Dendritic cell treated with granulocyte-macrophage colony-stimulating factor and Interleukin-4, amounts not matched to agents 40 ng/mL and 50 ng/mL, for 4 days (primary cell): ENCODE data around the gene RIT1.

Experiments used
- H3K27ac Mint-ChIP-seq: one replicate; pipeline ENCODE4 v1.8.0; 2022; ENCODE audit warnings: mild to moderate bottlenecking, mixed read lengths
- H3K27me3 Mint-ChIP-seq: one replicate; pipeline ENCODE4 v1.8.0; 2022; ENCODE audit warnings: mild to moderate bottlenecking, mixed read lengths
- H3K36me3 Mint-ChIP-seq: one replicate; pipeline ENCODE4 v1.8.0; 2022; ENCODE audit warnings: low read depth, mixed read lengths
- H3K4me1 Mint-ChIP-seq: one replicate; pipeline ENCODE4 v1.8.0; 2022; ENCODE audit warnings: low read depth, mixed read lengths
- H3K4me3 Mint-ChIP-seq: one replicate; pipeline ENCODE4 v1.8.0; 2022; ENCODE audit warnings: mild to moderate bottlenecking, moderate library complexity, mixed read lengths
- H3K9me3 Mint-ChIP-seq: one replicate; pipeline ENCODE4 v1.8.0; 2022; ENCODE audit warnings: mixed read lengths
- intact Hi-C: fragments of 100-400 bp; cut with micrococcal nuclease; formaldehyde crosslinking; loops from one replicate; pipeline ENCODE4 v1.15.0; 2022

Gene RIT1

DNA sequence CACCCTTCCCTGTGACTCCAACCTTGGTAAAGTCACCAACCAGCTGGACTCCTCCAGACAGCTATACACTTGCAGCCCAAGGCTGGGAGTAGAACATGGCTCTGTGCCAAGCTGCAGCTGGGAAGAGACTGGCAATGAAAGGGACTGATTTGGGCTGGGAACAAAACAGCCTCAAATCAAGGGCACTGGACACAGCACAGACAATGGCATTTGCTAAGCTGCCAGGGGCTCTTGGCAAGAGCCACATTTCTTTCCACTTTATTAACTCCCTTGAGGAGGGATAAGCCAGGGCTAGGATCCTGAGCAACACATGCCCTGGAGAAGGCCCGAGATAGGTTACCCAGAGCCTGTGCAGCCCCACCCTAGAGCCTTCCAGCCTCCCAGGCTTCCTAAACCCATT lies 39.8 kb downstream of the RIT1 start:
- no peaks in the 10 kb centered on the region for H3K27me3 Mint-ChIP-seq
- no peak overlapping the region for H3K27ac Mint-ChIP-seq
- no peak overlapping the region for H3K4me3 Mint-ChIP-seq
- H3K36me3 Mint-ChIP-seq, result no peaks in the 10 kb centered on the region
- no peaks in the 10 kb centered on the region for H3K4me1 Mint-ChIP-seq
- H3K9me3 Mint-ChIP-seq, result no peaks in the 10 kb centered on the region
- intact Hi-C loops, result no loop called here

DNA sequence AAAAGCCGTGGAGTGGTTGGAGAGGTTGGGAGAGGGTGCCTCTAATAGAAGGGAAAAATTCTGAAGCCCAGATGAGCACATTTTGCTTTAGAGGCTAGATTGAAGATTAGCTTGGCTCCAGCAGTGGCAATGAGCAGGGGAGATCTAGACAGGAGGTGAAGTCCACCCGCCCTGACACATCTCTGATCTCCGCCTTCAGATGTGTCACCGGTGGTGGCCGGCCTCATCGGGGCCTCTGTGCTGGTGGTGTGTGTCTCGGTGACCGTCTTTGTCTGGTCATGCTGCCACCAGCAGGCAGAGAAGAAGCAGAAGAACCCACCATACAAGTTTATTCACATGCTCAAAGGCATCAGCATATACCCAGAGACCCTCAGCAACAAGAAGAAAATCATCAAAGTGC lies 43.4 kb downstream of the RIT1 start:
- Mint-ChIP-seq H3K9me3 (no peaks in the 10 kb centered on the region), H3K27me3 (no peaks in the 10 kb centered on the region), H3K27ac (no peak overlapping the region), H3K4me1 (no peaks in the 10 kb centered on the region), H3K36me3 (no peaks in the 10 kb centered on the region), H3K4me3 (no peak overlapping the region)
- intact Hi-C loops, result no loop called here

DNA sequence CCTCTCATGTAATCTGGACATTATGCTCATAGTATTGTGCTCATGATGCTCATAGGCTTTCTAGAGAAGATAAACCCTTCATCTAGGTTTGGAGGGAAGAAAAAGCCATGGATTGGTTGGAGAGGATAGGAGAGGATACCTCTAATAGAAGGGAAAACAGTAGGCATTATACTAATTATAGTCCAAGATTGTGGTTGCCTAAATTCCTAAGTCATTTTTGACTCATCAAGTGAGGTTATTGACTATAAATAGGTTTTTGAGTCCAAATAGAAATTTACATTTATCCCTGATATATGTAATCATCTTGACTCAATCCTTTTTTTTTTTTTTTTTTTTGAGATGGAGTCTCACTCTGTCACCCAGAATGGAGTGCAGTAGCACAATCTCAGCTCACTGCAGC lies 46.8 kb downstream of the RIT1 start:
- H3K27me3 Mint-ChIP-seq, result no peaks in the 10 kb centered on the region
- no peaks in the 10 kb centered on the region for H3K36me3 Mint-ChIP-seq
- no peaks in the 10 kb centered on the region for H3K9me3 Mint-ChIP-seq
- intact Hi-C loops, result no loop called here
- H3K4me1 Mint-ChIP-seq, result peaks cover 20% of the 10 kb centered on the region
- H3K27ac Mint-ChIP-seq, result no peak overlapping the region
- H3K4me3 Mint-ChIP-seq, result no peak overlapping the region

- intact Hi-C loops, result no loop called here
- Mint-ChIP-seq H3K4me3 (no peak overlapping the region), H3K9me3 (no peaks in the 10 kb centered on the region), H3K36me3 (peaks cover 3% of the 10 kb centered on the region), H3K27ac (no peak overlapping the region), H3K4me1 (peaks cover 26% of the 10 kb centered on the region), H3K27me3 (no peaks in the 10 kb centered on the region)
Observed at GRCh38 chr1:155861896-155862295, 49.3 kb downstream of the RIT1 start.

DNA sequence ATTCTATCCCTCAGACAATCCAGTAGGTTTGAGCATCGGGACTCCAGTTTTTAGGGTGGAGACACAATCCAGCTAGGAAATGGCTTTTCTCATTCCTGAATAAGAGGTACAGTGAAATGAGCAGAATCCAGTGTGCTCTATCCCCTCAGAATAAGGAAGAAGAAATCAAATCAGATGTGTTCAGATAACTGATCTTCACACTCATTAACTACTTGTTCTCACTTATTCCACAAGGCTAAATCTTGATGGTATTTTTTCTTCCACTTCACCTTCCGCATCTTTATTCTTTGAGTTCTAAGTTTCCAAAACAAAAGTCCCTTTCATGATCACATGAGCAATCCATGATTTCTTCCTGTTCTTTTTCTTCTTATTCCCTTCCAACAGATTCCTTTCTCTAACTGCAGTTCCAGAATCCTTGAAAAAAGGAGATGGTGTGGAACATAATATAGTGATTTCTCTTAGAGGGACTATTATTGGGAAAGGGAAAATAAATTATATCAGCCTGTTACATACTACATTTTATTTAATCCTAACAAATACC lies 50.1 kb downstream of the RIT1 start:
- peaks cover 7% of the 10 kb centered on the region for H3K36me3 Mint-ChIP-seq
- no peaks in the 10 kb centered on the region for H3K27me3 Mint-ChIP-seq
- peak overlapping the region; percentile 75 for H3K4me3 Mint-ChIP-seq
- peak overlapping the region; percentile 91 for H3K27ac Mint-ChIP-seq
- H3K9me3 Mint-ChIP-seq, result no peaks in the 10 kb centered on the region
- H3K4me1 Mint-ChIP-seq, result peaks cover 31% of the 10 kb centered on the region
- intact Hi-C loops, result no loop called here

DNA sequence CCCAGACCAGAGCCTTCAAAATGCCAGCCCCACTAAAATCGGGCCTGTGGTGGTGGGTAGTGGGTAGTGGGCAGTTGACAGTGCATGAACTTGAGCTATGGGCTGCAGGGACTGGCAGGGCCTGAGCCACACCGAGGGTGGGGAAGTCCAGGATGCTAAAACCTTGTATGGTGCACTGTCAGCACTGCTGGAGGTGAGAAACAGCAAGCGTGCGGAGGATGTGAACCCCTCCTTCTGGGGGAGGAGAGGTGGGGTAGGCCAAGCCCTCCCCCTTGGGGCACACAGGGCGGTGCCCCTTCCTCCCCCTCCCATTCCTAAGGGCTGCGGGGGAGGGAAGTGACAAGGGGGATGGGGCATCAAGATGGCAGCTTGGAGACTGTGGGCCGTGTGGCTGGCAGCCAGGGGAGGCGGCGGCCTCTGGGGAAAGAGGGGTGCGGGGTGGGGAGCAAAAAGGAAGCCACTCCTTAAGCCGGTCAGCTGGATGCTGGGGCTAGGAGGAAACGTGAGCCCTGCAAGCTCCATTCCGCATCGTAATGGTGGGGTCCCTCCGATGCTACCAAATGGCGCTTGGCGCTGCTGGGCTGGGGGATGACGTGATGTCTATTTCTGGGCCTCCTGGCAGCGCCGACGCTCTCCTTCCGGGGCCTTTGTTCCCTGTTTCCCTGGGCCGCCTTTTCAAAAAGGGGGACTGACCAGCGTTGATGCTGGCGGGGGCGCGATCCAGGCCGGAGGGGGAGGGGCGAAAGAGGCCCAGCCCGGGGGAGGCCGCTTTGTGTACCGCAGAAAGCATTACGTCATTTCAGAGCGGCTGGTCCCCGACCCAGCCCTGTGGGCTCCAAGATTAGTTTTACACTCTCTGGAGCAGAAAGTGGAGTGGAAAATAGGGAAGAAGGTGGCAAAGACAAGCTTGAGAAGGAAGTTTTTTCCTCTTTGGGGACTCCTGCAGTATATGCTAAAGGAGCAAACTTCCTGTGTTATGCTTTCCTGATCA lies 51.0 kb downstream of the RIT1 start:
- Mint-ChIP-seq H3K36me3 (peaks cover 10% of the 10 kb centered on the region), H3K27ac (peak overlapping the region; percentile 91), H3K4me3 (peak overlapping the region; percentile 75), H3K27me3 (no peaks in the 10 kb centered on the region), H3K9me3 (no peaks in the 10 kb centered on the region), H3K4me1 (peaks cover 36% of the 10 kb centered on the region)
- intact Hi-C loops, result loop anchor here (2.0 to 10.0 kb wide), 2 partner anchors 51 to 585 kb away; partner anchors contain the start of genes CLK2, HCN3 and RIT1

GRCh38 chr1:155859234-155859829 lies 51.8 kb downstream of the RIT1 start, which contains the start of gene SYT11:
SYT11 (plus strand) TSS chr1:155859567; CDS start chr1:155859762, 195 bp downstream.
- peaks cover 39% of the 10 kb centered on the region for H3K4me1 Mint-ChIP-seq
- H3K36me3 Mint-ChIP-seq, result peaks cover 19% of the 10 kb centered on the region
- no peaks in the 10 kb centered on the region for H3K9me3 Mint-ChIP-seq
- H3K27me3 Mint-ChIP-seq, result no peaks in the 10 kb centered on the region
- intact Hi-C loops, result loop anchor here (2.0 to 10.0 kb wide), 2 partner anchors 51 to 585 kb away; partner anchors contain the start of genes CLK2, HCN3 and RIT1
- H3K27ac Mint-ChIP-seq, result peak within 1 kb of the TSS; percentile 91
- H3K4me3 Mint-ChIP-seq, result peak within 1 kb of the TSS; percentile 75

GRCh38 chr1:155858800-155859233 lies 52.3 kb downstream of the RIT1 start:
- intact Hi-C loops, result loop anchor here (2.0 to 10.0 kb wide), 2 partner anchors 52 to 584 kb away; partner anchors contain the start of genes CLK2, HCN3 and RIT1
- Mint-ChIP-seq H3K4me1 (peaks cover 39% of the 10 kb centered on the region), H3K9me3 (no peaks in the 10 kb centered on the region), H3K27ac (peak overlapping the region; percentile 91), H3K36me3 (peaks cover 24% of the 10 kb centered on the region), H3K27me3 (no peaks in the 10 kb centered on the region), H3K4me3 (peak overlapping the region; percentile 75)

DNA sequence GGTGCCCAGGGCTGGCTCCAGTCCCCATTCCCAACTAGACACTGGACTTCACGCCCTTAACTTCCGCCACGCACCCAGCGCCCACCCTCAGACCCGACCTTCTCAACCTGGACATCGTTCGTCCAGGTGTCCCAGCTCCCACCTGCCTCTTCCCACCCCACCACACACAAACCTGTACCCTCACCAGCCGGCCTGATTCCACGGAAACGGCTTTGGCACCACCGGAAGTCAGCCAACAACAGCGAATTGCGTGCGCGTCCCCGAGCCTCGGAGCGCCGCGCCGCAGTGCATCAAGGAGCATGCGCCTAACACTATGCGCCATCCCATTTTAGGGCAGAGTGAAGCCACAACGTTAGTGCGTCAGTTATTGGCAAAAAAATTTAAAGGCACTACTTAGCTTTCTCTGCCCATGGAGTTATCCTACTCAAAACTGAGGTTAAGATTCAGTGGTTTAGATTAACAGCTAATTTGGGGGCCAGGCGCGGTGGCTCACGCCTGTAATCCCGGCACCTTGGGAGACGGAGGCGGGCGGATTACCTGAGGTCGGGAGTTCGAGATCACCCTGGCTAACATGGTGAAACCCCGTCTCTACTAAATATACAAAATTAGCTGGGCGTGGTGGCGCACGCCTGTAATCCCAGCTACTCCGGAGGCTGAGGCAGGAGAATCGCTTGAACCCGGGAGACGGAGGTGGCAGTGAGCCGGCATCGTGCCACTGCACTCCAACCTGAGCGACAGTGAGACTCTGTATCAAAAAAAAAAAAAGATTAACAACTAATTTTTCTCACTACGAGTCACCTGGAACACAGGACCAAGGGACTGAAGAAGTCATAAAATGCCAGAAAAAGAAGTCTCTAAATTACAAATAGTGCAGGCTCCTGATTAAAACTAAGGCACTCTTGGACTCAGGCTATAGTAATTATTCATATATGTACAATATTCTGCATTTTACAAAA lies 53.9 kb downstream of the RIT1 start, which contains the start of gene GON4L:
Gene GON4L, minus strand, starts transcription at position 240 of the 956 bp plus-strand sequence. CDS start 3,434 bp downstream, outside the sequence.
- intact Hi-C loops, result loop anchor here (10.0 kb wide), 1 partner anchor 582 kb away; the partner anchor contains the start of genes CLK2 and HCN3
- peak within 1 kb of the TSS; percentile 100 for H3K4me3 Mint-ChIP-seq
- H3K27me3 Mint-ChIP-seq, result no peaks in the 10 kb centered on the region
- H3K4me1 Mint-ChIP-seq, result peaks cover 51% of the 10 kb centered on the region
- no peaks in the 10 kb centered on the region for H3K9me3 Mint-ChIP-seq
- H3K36me3 Mint-ChIP-seq, result peaks cover 39% of the 10 kb centered on the region
- peak within 1 kb of the TSS; percentile 98 for H3K27ac Mint-ChIP-seq

GRCh38 chr1:155856257-155856974 lies 54.7 kb downstream of the RIT1 start:
- intact Hi-C loops, result loop anchor here (10.0 kb wide), 1 partner anchor 582 kb away; the partner anchor contains the start of genes CLK2 and HCN3
- Mint-ChIP-seq H3K36me3 (peaks cover 47% of the 10 kb centered on the region), H3K27ac (peak overlapping the region; percentile 98), H3K4me3 (peak overlapping the region; percentile 100), H3K4me1 (peaks cover 55% of the 10 kb centered on the region), H3K9me3 (no peaks in the 10 kb centered on the region), H3K27me3 (no peaks in the 10 kb centered on the region)

DNA sequence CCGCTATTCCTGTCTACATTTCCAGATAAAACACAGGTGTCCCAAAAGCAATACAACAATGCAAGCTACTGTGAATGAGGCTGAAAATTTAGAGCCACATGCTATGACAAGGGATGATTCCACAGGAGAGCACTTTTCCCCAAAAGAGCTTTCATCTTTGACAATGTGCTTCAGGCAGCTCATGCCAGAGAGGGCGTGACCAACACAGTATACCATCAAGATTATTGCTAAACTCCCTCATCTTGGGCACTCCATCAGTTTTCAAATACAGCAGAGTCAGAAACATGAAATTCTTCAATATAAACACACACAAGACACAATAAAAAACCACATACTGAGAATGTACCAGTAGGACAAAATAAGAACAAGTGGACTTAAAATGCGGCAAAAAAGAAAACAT lies 60.8 kb downstream of the RIT1 start:
- H3K4me1 Mint-ChIP-seq, result peaks cover 50% of the 10 kb centered on the region
- no peaks in the 10 kb centered on the region for H3K27me3 Mint-ChIP-seq
- H3K36me3 Mint-ChIP-seq, result peaks cover 91% of the 10 kb centered on the region
- intact Hi-C loops, result loop anchor here (10.0 kb wide), 1 partner anchor 576 kb away; the partner anchor contains the start of genes CLK2 and HCN3
- no peaks in the 10 kb centered on the region for H3K9me3 Mint-ChIP-seq
- no peak overlapping the region for H3K4me3 Mint-ChIP-seq
- H3K27ac Mint-ChIP-seq, result no peak overlapping the region

- no peak overlapping the region for H3K4me3 Mint-ChIP-seq
- no peaks in the 10 kb centered on the region for H3K27me3 Mint-ChIP-seq
- H3K4me1 Mint-ChIP-seq, result peaks cover 57% of the 10 kb centered on the region
- H3K9me3 Mint-ChIP-seq, result no peaks in the 10 kb centered on the region
- intact Hi-C loops, result no loop called here
- peaks cover 92% of the 10 kb centered on the region for H3K36me3 Mint-ChIP-seq
- no peak overlapping the region for H3K27ac Mint-ChIP-seq
Observed at GRCh38 chr1:155847823-155848529, 63.2 kb downstream of the RIT1 start.
